ENCODE data around the gene MAP10. TPM values are rescaled to one million over a fixed set of nuclear protein-coding genes. Genes with fewer than 3 reads are reported as not detected.
A peak's percentile ranks its signal among the peaks of the same experiment; 100 is the strongest.

The MAP10 gene
- total RNA-seq, 1 donor from 2014 or later = 0.53 TPM

DNA sequence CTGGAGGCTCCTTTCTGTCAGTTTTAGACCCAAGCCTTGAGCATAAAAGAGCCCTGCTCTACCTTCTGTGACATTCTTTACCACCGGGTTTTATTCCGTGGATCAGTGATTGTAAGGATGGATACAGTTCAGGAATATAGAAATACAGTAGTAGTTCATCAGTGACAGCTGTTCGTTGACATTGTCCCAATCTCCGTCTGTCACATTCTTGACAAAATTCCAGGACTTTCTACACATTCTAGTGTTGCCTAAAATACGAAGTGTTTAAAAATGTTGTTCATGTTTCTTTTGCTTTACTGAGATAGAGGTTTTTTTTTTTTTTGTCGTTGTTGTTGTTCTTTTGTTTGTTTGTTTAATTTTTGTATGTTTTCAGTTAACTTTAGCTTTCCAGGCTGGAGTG lies 29.9 kb downstream of the MAP10 start:
- Histone ChIP-seq H3K36me3 (ENCODE audit: control insufficient read depth, insufficient read depth, low read length) (no peaks in the 10 kb centered on the region), H3K4me3 (ENCODE audit: low read depth, low read length) (no peak overlapping the region), H3K27me3 (ENCODE audit: control insufficient read depth, insufficient read depth, low read length) (peaks cover 2% of the 10 kb centered on the region)
- FAIRE-seq (no peak), DNase-seq (ENCODE audit: low read depth) (no peak)
- no peak for TF ChIP-seq CTCF (IDR thresholded peaks at IDR 0.05; ENCODE audit: insufficient read depth, low read length, severe bottlenecking)

GRCh38 chr1:232837087-232837486 lies 31.9 kb downstream of the MAP10 start:
- FAIRE-seq = no peak
- H3K4me3 ChIP-seq (ENCODE audit: low read depth, low read length) = no peak overlapping the region
- H3K27me3 ChIP-seq (ENCODE audit: control insufficient read depth, insufficient read depth, low read length) = peaks cover 2% of the 10 kb centered on the region
- no peaks in the 10 kb centered on the region for H3K36me3 ChIP-seq (ENCODE audit: control insufficient read depth, insufficient read depth, low read length)
- peak; percentile 48 for DNase-seq (ENCODE audit: low read depth)
- TF ChIP-seq CTCF (IDR thresholded peaks at IDR 0.05; ENCODE audit: insufficient read depth, low read length, severe bottlenecking) = no peak

DNA sequence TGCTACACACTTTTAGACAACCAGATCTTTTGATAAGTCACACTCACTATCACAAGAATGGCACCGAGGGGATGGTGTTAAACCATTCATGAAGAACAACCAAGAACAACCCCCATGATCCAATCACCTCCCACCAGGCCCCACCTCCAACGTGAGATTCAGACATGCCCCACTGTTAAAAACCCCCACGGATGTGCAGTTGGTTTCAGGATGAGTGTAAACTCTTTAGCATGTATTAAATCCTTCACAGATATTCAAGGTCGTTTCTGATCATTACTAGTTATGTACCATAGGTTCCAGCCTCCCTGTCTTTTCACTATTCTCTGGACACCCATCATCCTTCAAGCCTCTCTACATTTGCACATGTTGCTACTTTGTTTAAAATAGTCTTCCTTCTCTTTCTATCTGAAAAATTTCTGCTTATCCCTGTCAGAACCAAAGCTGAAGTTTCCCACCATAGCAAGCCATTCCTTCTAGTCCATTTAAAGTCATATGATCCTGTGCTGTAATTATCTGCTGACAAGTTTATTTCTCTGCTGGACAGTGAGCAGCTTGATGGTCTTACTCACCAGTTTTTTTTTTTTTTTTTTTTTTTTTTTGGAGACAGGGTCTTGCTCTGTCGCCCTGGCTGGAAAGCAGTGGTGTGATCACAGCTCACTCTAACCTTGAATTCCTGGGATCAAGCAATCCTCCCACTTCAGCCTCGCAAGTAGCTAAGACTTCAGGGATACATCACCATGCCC lies 36.8 kb downstream of the MAP10 start:
- H3K4me3 ChIP-seq (ENCODE audit: low read depth, low read length) = no peak overlapping the region
- FAIRE-seq (no peak), DNase-seq (ENCODE audit: low read depth) (no peak)
- TF ChIP-seq CTCF (IDR thresholded peaks at IDR 0.05; ENCODE audit: insufficient read depth, low read length, severe bottlenecking) = no peak
- no peaks in the 10 kb centered on the region for H3K36me3 ChIP-seq (ENCODE audit: control insufficient read depth, insufficient read depth, low read length)
- H3K27me3 ChIP-seq (ENCODE audit: control insufficient read depth, insufficient read depth, low read length) = no peaks in the 10 kb centered on the region

DNA sequence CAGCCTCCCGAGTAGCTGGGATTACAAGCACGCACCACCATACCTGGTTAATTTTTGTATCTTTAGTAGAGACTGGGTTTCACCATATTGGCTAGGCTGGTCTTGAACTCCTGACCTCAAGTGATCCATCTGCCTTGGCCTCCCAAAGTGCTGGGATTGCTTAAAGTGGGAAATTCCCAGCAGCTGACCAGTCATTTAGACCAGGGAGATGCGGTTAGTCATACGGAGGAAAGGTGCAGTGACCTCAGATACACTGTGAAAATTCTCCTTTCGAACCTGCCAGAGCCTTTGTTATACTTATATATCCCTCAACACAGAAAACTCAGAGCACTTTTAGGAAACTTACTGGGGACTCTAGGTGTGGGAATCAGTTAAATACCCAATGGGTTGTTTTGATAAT lies 39.6 kb downstream of the MAP10 start:
- peak; percentile 25 for DNase-seq (ENCODE audit: low read depth)
- Histone ChIP-seq H3K4me3 (ENCODE audit: low read depth, low read length) (no peak overlapping the region), H3K36me3 (ENCODE audit: control insufficient read depth, insufficient read depth, low read length) (no peaks in the 10 kb centered on the region), H3K27me3 (ENCODE audit: control insufficient read depth, insufficient read depth, low read length) (no peaks in the 10 kb centered on the region)
- no peak for FAIRE-seq
- TF ChIP-seq CTCF (IDR thresholded peaks at IDR 0.05; ENCODE audit: insufficient read depth, low read length, severe bottlenecking) = no peak

DNA sequence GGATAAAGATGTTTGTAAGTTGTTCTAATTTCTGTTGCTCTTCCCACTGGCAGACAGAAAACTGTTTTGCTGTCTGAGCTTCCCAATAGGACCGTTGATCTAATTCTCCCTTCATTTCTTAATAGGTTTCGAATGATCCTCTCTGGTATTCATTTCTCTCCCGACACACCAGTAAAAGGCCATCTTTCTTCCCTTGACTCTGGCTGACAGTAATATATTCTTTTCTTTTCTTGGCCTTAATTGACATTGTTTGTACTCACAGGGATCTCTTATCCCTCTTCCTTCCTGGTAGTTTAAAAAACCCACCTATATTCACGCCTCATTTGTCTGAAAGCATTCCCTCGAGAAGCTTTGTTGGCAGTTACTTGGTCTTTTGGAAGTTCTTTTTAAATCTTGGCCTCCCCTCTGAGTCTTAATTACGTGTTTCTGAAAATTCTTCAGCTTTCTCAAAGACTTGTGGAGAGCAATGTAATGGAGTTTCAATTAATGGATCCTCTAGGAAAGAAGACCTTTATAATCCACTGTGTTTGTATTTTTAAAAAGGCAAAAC lies 40.3 kb downstream of the MAP10 start:
- no peak overlapping the region for H3K4me3 ChIP-seq (ENCODE audit: low read depth, low read length)
- no peak for TF ChIP-seq CTCF (IDR thresholded peaks at IDR 0.05; ENCODE audit: insufficient read depth, low read length, severe bottlenecking)

More for the DNA sequence above, 40.3 kb downstream of the MAP10 start:
- DNase-seq (ENCODE audit: low read depth) (no peak), FAIRE-seq (no peak)
- Histone ChIP-seq H3K36me3 (ENCODE audit: control insufficient read depth, insufficient read depth, low read length) (no peaks in the 10 kb centered on the region), H3K27me3 (ENCODE audit: control insufficient read depth, insufficient read depth, low read length) (no peaks in the 10 kb centered on the region)

Measured in bronchial epithelial cell (primary cell).